H1 (cell line): ENCODE measurements around the gene NIPAL3. TPM values are rescaled to one million over a fixed set of nuclear protein-coding genes. Genes with fewer than 3 reads are reported as not detected.

ENCODE experiments used
- CTCF ChIA-PET: fragments of 300-600 bp; sonication (Branson Sonifier 250); formaldehyde crosslinking; loops from one replicate; lab custom pipeline; 2021; ENCODE audit not compliant: partially characterized antibody; lab: Charles Lee
- POLR2A ChIA-PET: fragments of 300-600 bp; sonication (Branson Sonifier 250); formaldehyde crosslinking; loops from one replicate; lab custom pipeline; 2021; ENCODE audit warnings: inconsistent platforms; ENCODE audit not compliant: partially characterized antibody; lab: Charles Lee
- DNase-seq, 2 experiments: peaks; one replicate each; pipeline versions ENCODE4 v3.0.0 to v3.0.0-alpha.2; 2010 to 2022; ENCODE audit warnings: low spot score in 2 of 2, low read depth in 1 of 2, mixed read lengths in 1 of 2
- FAIRE-seq: peaks from 2 replicates; lab custom pipeline; 2011; peaks lifted over from hg19 to GRCh38; lab: Jason Lieb, UNC
- H2AFZ ChIP-seq: 2 replicates; pipeline ENCODE4 v1.8.1; 2012; ENCODE audit warnings: low read length, inconsistent platforms
- H2AK5ac ChIP-seq: 2 replicates; pipeline ENCODE4 v1.6.1; 2013; ENCODE audit warnings: low read depth, low read length
- H2BK120ac ChIP-seq: replicated peaks from 2 replicates; pipeline ENCODE3; 2013; ENCODE audit warnings: low read depth, low read length, inconsistent platforms
- H2BK12ac ChIP-seq: 2 replicates; pipeline ENCODE4 v1.6.1; 2013; ENCODE audit warnings: low read depth, low read length
- H2BK15ac ChIP-seq: 2 replicates; pipeline ENCODE4 v1.6.1; 2013; ENCODE audit warnings: low read length
- H2BK20ac ChIP-seq: 2 replicates; pipeline ENCODE4 v1.6.1; 2013; ENCODE audit warnings: low read length
- H2BK5ac ChIP-seq: 2 replicates; pipeline ENCODE4 v1.6.1; 2013; ENCODE audit warnings: low read depth, low read length
- H3K14ac ChIP-seq: 2 replicates; pipeline ENCODE4 v1.6.1; 2013; ENCODE audit warnings: inconsistent platforms; ENCODE audit not compliant: insufficient read length
- H3K18ac ChIP-seq: 2 replicates; pipeline ENCODE4 v1.6.1; 2013; ENCODE audit warnings: low read length; ENCODE audit errors: extremely low read depth
- H3K23ac ChIP-seq: 2 replicates; pipeline ENCODE4 v1.6.1; 2013; ENCODE audit warnings: inconsistent platforms; ENCODE audit not compliant: insufficient read length
- H3K23me2 ChIP-seq: 2 replicates; pipeline ENCODE4 v1.6.1; 2013; ENCODE audit warnings: low read depth, low read length
- H3K27ac ChIP-seq: 2 replicates; pipeline ENCODE4 v1.6.1; 2011; ENCODE audit warnings: low read depth, low read length, inconsistent platforms
- H3K27me3 ChIP-seq, 4 experiments: replicated peaks in 1 of 4; 1 replicate in 1 of 4; 2 replicates in 3 of 4; pipeline versions ENCODE4 v1.6.1 to v1.8.1; 2011 to 2013; ENCODE audit warnings: low read length in 3 of 4, mild to moderate bottlenecking in 3 of 4, inconsistent platforms in 2 of 4, mixed read lengths in 2 of 4, moderate library complexity in 1 of 4; ENCODE audit not compliant: control insufficient read depth in 3 of 4, insufficient read depth in 3 of 4; ENCODE audit errors: extremely low read depth in 1 of 4
- H3K36me3 ChIP-seq, 4 experiments: 2 replicates each; pipeline versions ENCODE4 v1.6.1 to v1.8.1; 2011 to 2013; ENCODE audit warnings: mild to moderate bottlenecking in 4 of 4, low read length in 3 of 4, moderate library complexity in 2 of 4, control low read depth in 1 of 4, inconsistent platforms in 1 of 4; ENCODE audit not compliant: insufficient read depth in 4 of 4, control insufficient read depth in 2 of 4
- H3K4ac ChIP-seq: replicated peaks from 2 replicates; pipeline ENCODE3; 2013; ENCODE audit warnings: low read length, low read depth, mixed read lengths, inconsistent platforms; ENCODE audit not compliant: insufficient read length
- H3K4me1 ChIP-seq, 4 experiments: replicated peaks in 1 of 4; 1 replicate in 1 of 4; 2 replicates in 3 of 4; pipeline versions ENCODE4 v1.6.1 to v1.8.1; 2011 to 2013; ENCODE audit warnings: low read length in 3 of 4, inconsistent platforms in 2 of 4, mixed read lengths in 1 of 4; ENCODE audit not compliant: insufficient read depth in 4 of 4, control insufficient read depth in 3 of 4
- H3K4me2 ChIP-seq, 2 experiments: 2 replicates each; pipeline versions ENCODE4 v1.6.1 to v1.8.1; 2011 to 2013; ENCODE audit warnings: low read depth in 2 of 2, low read length in 2 of 2, control low read depth in 1 of 2, inconsistent platforms in 1 of 2, mild to moderate bottlenecking in 1 of 2; ENCODE audit not compliant: insufficient read depth in 1 of 2
- H3K4me3 ChIP-seq, 4 experiments: fragments of 200-600, 300-600 bp in 1 of 4; sonication (generic), shearing (Covaris generic), sonication (Bioruptor Twin) in 1 of 4; 2 replicates each; pipeline versions ENCODE4 v1.5.1 to v1.8.1; 2011 to 2016; ENCODE audit warnings: low read length in 4 of 4, low read depth in 3 of 4, control low read depth in 2 of 4, inconsistent platforms in 2 of 4, mild to moderate bottlenecking in 2 of 4, mixed read lengths in 1 of 4, moderate library complexity in 1 of 4; ENCODE audit not compliant: insufficient read depth in 2 of 4; ENCODE audit errors: extremely low read depth in 1 of 4
- H3K56ac ChIP-seq: replicated peaks from 2 replicates; pipeline ENCODE3; 2013; ENCODE audit warnings: low read depth, mild to moderate bottlenecking, mixed read lengths, low read length, inconsistent platforms; ENCODE audit not compliant: insufficient read length
- H3K79me1 ChIP-seq: 2 replicates; pipeline ENCODE4 v1.6.1; 2013; ENCODE audit warnings: low read depth, low read length, control low read depth
- H3K79me2 ChIP-seq, 2 experiments: 2 replicates each; pipeline versions ENCODE4 v1.6.1 to v1.8.1; 2012 to 2013; ENCODE audit warnings: low read length in 2 of 2, mild to moderate bottlenecking in 2 of 2, inconsistent platforms in 1 of 2; ENCODE audit not compliant: insufficient read depth in 2 of 2, control insufficient read depth in 1 of 2
- H3K9ac ChIP-seq, 4 experiments: replicated peaks in 1 of 4; 1 replicate in 1 of 4; 2 replicates in 3 of 4; pipeline versions ENCODE4 v1.6.1 to v1.8.1; 2011 to 2013; ENCODE audit warnings: low read depth in 3 of 4, low read length in 3 of 4, control low read depth in 2 of 4, mild to moderate bottlenecking in 2 of 4, moderate library complexity in 2 of 4, inconsistent platforms in 1 of 4; ENCODE audit errors: extremely low read depth in 1 of 4
- H3K9me3 ChIP-seq, 2 experiments: 2 replicates each; pipeline versions ENCODE4 v1.6.1 to v1.8.1; 2012 to 2013; ENCODE audit warnings: mild to moderate bottlenecking in 2 of 2, moderate library complexity in 2 of 2, control low read depth in 1 of 2, inconsistent platforms in 1 of 2, low read depth in 1 of 2, low read length in 1 of 2, mixed read lengths in 1 of 2; ENCODE audit not compliant: insufficient read depth in 2 of 2
- H4K20me1 ChIP-seq, 2 experiments: replicated peaks in 1 of 2; 2 replicates each; pipeline versions ENCODE3 to v1.8.1; 2011 to 2013; ENCODE audit warnings: inconsistent platforms in 2 of 2, low read length in 2 of 2, mild to moderate bottlenecking in 1 of 2; ENCODE audit not compliant: insufficient read depth in 2 of 2, control insufficient read depth in 1 of 2
- H4K5ac ChIP-seq: 2 replicates; pipeline ENCODE4 v1.6.1; 2013; ENCODE audit warnings: low read length, low read depth, mixed read lengths, inconsistent platforms; ENCODE audit not compliant: insufficient read length
- H4K8ac ChIP-seq: 2 replicates; pipeline ENCODE4 v1.8.0; 2013; ENCODE audit warnings: mild to moderate bottlenecking, moderate library complexity, low read length, inconsistent platforms; ENCODE audit not compliant: insufficient read depth; ENCODE audit errors: extremely low read depth
- H4K91ac ChIP-seq: replicated peaks from 2 replicates; pipeline ENCODE3; 2013; ENCODE audit warnings: low read length, mixed read lengths, inconsistent platforms; ENCODE audit not compliant: insufficient read length
- ATF2 ChIP-seq: IDR thresholded peaks from 2 replicates; pipeline ENCODE4 v1.6.1; 2012; ENCODE audit warnings: low read length, inconsistent platforms
- EP300 ChIP-seq, 2 experiments: IDR thresholded peaks; 1 replicate in 1 of 2; 2 replicates in 1 of 2; pipeline ENCODE4 v1.6.1; 2011 to 2012; ENCODE audit warnings: low read depth in 2 of 2, low read length in 2 of 2, mild to moderate bottlenecking in 2 of 2, borderline replicate concordance in 1 of 2, inconsistent platforms in 1 of 2, moderate library complexity in 1 of 2
- TAF1 ChIP-seq: IDR thresholded peaks from 2 replicates; pipeline ENCODE4 v1.6.1; 2011; ENCODE audit warnings: mild to moderate bottlenecking, low read depth, low read length
- WGBS, 2 experiments: shearing (Covaris generic) in 1 of 2; methylation state at CpG; one replicate each; pipeline versions ENCODE4 v1.1.6 to v1.1.7; 2013 to 2015; ENCODE audit warnings: low lambda C conversion rate in 2 of 2, mixed read lengths in 2 of 2, inconsistent platforms in 1 of 2, low coverage in 1 of 2, missing lambda C conversion rate in 1 of 2; ENCODE audit not compliant: insufficient replicate concordance in 2 of 2, insufficient coverage in 1 of 2, insufficient read length in 1 of 2; ENCODE audit errors: extremely low coverage in 1 of 2, missing lambda C conversion rate in 1 of 2; 5-methylcytosine and 5-hydroxymethylcytosine counted together
- polyA plus RNA-seq, 7 experiments: library from polyadenylated mRNA; depleted of rRNA in 3 of 7; stranded (reverse) in 5 of 7; unstranded in 2 of 7; fragments of >200 nt in 5 of 7; fragments of 200-250 nt in 2 of 7; gene quantifications; 1 replicate in 5 of 7; 2 replicates in 1 of 7; 4 replicates in 1 of 7; pipeline versions ENCODE4 v1.2.1 to v1.2.3, GENCODE V29; 2011 to 2013; ENCODE audit warnings: missing spikeins in 2 of 7, mixed read lengths in 2 of 7
- total RNA-seq: library from RNA; stranded (reverse); fragmentation: NEBNext Ultra II Directional; extraction: Animal tissue kit (Norgen Biotek cat#: 25700); gene quantifications from 2 replicates; pipeline ENCODE4 v1.2.1, GENCODE V29; 2021

Gene NIPAL3
- total and polyA plus RNA-seq, 2 of the 8 experiments (the other 6 are each of a cell fraction or from before 2014, with no cell fraction given): 8.8 to 11.0 TPM

- no peak overlapping the region for H2BK120ac ChIP-seq
- H3K23ac ChIP-seq: no peak overlapping the region
- H3K27ac ChIP-seq: no peak overlapping the region
- H3K79me1 ChIP-seq: no peaks in the 10 kb centered on the region
- H3K18ac ChIP-seq: no peak overlapping the region
- H4K20me1 ChIP-seq: no peaks in the 10 kb centered on the region
- TF ChIP-seq TAF1: no peak
- no peak for TF ChIP-seq EP300 (IDR thresholded peaks at IDR 0.05; ENCODE audit: borderline replicate concordance in 1 of 2, low read depth in 2 of 2, low read length in 2 of 2)
- TF ChIP-seq ATF2: no peak
- H3K14ac ChIP-seq: no peak overlapping the region
- no peak overlapping the region for H4K8ac ChIP-seq
- no peak overlapping the region for H2BK12ac ChIP-seq
- H3K9ac ChIP-seq: no peak overlapping the region
- H2AFZ ChIP-seq: no peak overlapping the region
- peaks cover 0 to 7% (median 0%) of the 10 kb centered on the region in 4 experiments; a peak in 3 of 7 replicates for H3K27me3 ChIP-seq
- WGBS, 2 experiments: 83% methylated on average over 4 of the region's 4 CpGs; no CpG with 5 or more reads in 1 of the 2 experiments
- H2BK5ac ChIP-seq: no peak overlapping the region
- no peak for FAIRE-seq
- POLR2A ChIA-PET: interaction anchor here (1.4 kb wide), 1 partner anchor 12 kb away, joined by 3 read pairs; no protein-coding TSS in a partner anchor
- H3K4ac ChIP-seq: no peak overlapping the region
- no peak overlapping the region for H4K91ac ChIP-seq
- no peak overlapping the region for H3K4me3 ChIP-seq
- CTCF ChIA-PET: interaction anchor here (1.0 to 3.7 kb wide), 4 partner anchors 12 to 89 kb away, joined by 3 to 18 read pairs (median 4); partner anchors contain the start of gene NIPAL3
- H2BK15ac ChIP-seq: no peak overlapping the region
- peak overlapping the region in 1 of 2 experiments; percentile 96; a peak in 1 of 4 replicates for H3K4me2 ChIP-seq
- no peak overlapping the region for H2AK5ac ChIP-seq
- H2BK20ac ChIP-seq: no peak overlapping the region
- no peaks in the 10 kb centered on the region for H3K9me3 ChIP-seq
- H3K36me3 ChIP-seq: no peaks in the 10 kb centered on the region
- H3K23me2 ChIP-seq: peaks cover 11% of the 10 kb centered on the region
- H4K5ac ChIP-seq: no peak overlapping the region
- peaks cover 2 to 21% (median 16%) of the 10 kb centered on the region in 4 experiments; a peak in 6 of 7 replicates for H3K4me1 ChIP-seq
- H3K79me2 ChIP-seq: no peaks in the 10 kb centered on the region
- no peak for DNase-seq
- H3K56ac ChIP-seq: no peak overlapping the region
Measured at GRCh38 chr1:24504560-24504959, 89.0 kb downstream of the NIPAL3 start.
